SK-N-SH treated with all-trans-retinoic acid at 6 μM for 48 hours (cell line): Measurements from ENCODE around the gene CDK6.

Experiments
- RARB ChIP-seq: fragments of 250-450 bp; sonication (Bioruptor Pico); IDR thresholded peaks from 2 replicates; pipeline ENCODE4 v1.8.0; 2021; ENCODE audit warnings: mild to moderate bottlenecking, moderate library complexity
- TCF4 ChIP-seq: fragments of 250-450 bp; sonication (Bioruptor Pico); IDR thresholded peaks from 2 replicates; pipeline ENCODE4 v1.8.0; 2021; ENCODE audit warnings: mild to moderate bottlenecking, moderate library complexity, borderline replicate concordance
- TOX ChIP-seq: fragments of 250-450 bp; sonication (Bioruptor Pico); IDR thresholded peaks from 2 replicates; pipeline ENCODE4 v1.8.0; 2021; ENCODE audit warnings: mild to moderate bottlenecking, moderate library complexity, borderline replicate concordance
- ZFP3 ChIP-seq: fragments of 250-450 bp; sonication (Bioruptor Pico); IDR thresholded peaks from 2 replicates; pipeline ENCODE4 v1.5.0; 2020; ENCODE audit warnings: mild to moderate bottlenecking, moderate library complexity
- ZFP30 ChIP-seq: fragments of 450-650 bp; formaldehyde crosslinking; IDR thresholded peaks from 2 replicates; pipeline ENCODE4 v1.5.0; 2022; ENCODE audit warnings: mild to moderate bottlenecking, moderate library complexity
- TF ChIP-seq, protein P1 (sequence below): fragments of 250-450 bp; sonication (Bioruptor Pico); IDR thresholded peaks from 2 replicates; pipeline ENCODE4 v1.5.1; 2020; ENCODE audit warnings: low read depth, mild to moderate bottlenecking, moderate library complexity

DNA sequence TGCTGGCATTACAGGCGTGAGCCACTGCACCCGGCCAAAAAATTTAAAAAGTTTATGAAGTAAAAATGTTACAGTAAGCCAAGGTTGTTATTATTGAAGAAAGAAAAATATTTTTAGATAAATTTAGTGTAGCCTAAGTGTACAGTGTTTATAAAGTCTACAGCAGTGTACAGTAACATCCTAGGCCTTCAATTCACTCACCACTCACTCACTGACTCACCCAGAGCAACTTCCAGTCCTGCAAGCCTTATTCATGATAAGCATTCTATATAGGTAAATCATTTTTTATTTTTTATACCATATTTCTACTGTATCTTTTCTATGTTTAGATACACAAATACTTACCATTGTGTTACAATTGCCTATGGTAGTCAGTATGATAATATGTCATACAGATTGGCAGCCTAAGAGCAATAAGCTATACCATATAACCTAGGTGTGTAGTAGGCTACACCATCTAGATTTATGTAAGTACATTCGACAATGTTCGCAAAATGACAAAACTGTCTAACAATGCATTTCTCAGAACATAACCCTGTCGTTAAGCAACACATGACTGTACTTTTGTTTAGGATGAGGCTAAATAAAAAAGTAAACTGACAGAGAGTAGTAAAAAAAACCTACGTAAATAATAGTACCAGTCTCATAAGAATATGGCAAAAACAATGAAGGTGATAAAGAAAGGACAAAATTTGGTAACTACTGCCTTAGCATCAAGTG is 168.4 kb downstream of the CDK6 start:
- no peak for TF ChIP-seq RARB
- no peak for TF ChIP-seq ZFP3 (CRISPR knock-in tag)
- no peak for TF ChIP-seq TCF4 (CRISPR knock-in tag)
- TF ChIP-seq TOX, result no peak
- no peak for TF ChIP-seq ZFP30
- TF ChIP-seq, protein P1, sequence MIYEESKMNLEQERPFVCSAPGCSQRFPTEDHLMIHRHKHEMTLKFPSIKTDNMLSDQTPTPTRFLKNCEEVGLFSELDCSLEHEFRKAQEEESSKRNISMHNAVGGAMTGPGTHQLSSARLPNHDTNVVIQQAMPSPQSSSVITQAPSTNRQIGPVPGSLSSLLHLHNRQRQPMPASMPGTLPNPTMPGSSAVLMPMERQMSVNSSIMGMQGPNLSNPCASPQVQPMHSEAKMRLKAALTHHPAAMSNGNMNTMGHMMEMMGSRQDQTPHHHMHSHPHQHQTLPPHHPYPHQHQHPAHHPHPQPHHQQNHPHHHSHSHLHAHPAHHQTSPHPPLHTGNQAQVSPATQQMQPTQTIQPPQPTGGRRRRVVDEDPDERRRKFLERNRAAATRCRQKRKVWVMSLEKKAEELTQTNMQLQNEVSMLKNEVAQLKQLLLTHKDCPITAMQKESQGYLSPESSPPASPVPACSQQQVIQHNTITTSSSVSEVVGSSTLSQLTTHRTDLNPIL (CRISPR knock-in tag), result no peak
